ENCODE data around the gene MORN2. TPM values are rescaled to one million over a fixed set of nuclear protein-coding genes. Genes with fewer than 3 reads are reported as not detected.

Gene MORN2
- total RNA-seq, 1 experiment from 2014 or later: 8.0 TPM

GRCh38 chr2:38898256-38898655 lies 22.5 kb downstream of the MORN2 start:
- Histone ChIP-seq H3K27ac (ENCODE audit: insufficient read length, low read depth, low read length) (no peak overlapping the region), H3K4me2 (ENCODE audit: insufficient read depth, insufficient read length, low read length) (no peak overlapping the region), H3K56ac (ENCODE audit: insufficient read length, low read depth, low read length) (no peak overlapping the region), H3K79me2 (ENCODE audit: insufficient read depth, low read length) (no peaks in the 10 kb centered on the region), H4K91ac (ENCODE audit: insufficient read length, low read depth, low read length) (no peak overlapping the region), H3K23ac (ENCODE audit: insufficient read length, low read depth, low read length) (no peak overlapping the region), H3K79me1 (ENCODE audit: insufficient read depth, low read depth, low read length, poor library complexity, severe bottlenecking) (no peaks in the 10 kb centered on the region), H2BK5ac (ENCODE audit: insufficient read length, low read length) (no peak overlapping the region), H3K4me1 (ENCODE audit: insufficient read depth, low read length) (no peaks in the 10 kb centered on the region), H3T11ph (ENCODE audit: low read length) (no peak overlapping the region), H3K14ac (ENCODE audit: insufficient read depth, low read length) (no peak overlapping the region), H4K5ac (ENCODE audit: insufficient read length, low read depth, low read length) (no peak overlapping the region), H4K8ac (replicated peaks; ENCODE audit: insufficient read length, low read depth, low read length) (no peak overlapping the region), H3K9ac (ENCODE audit: extremely low read depth, insufficient read length, low read length) (no peak overlapping the region), H2BK12ac (ENCODE audit: insufficient read length, low read depth, low read length) (no peak overlapping the region), H2BK15ac (ENCODE audit: low read depth, low read length) (no peak overlapping the region), H3K23me2 (ENCODE audit: insufficient read length, low read depth, low read length, poor library complexity, severe bottlenecking) (no peaks in the 10 kb centered on the region), H3K4ac (ENCODE audit: low read depth, low read length) (no peak overlapping the region), H2AFZ (ENCODE audit: low read length) (no peak overlapping the region), H2BK20ac (ENCODE audit: low read depth, low read length, poor library complexity, severe bottlenecking) (no peak overlapping the region), H3K27me3 (ENCODE audit: insufficient read depth, low read length) (no peaks in the 10 kb centered on the region), H3K9me3 (ENCODE audit: control insufficient read depth, low read depth, low read length) (no peaks in the 10 kb centered on the region), H3K18ac (ENCODE audit: insufficient read length, low read depth, low read length) (no peak overlapping the region), H2BK120ac (ENCODE audit: low read depth, low read length, poor library complexity, severe bottlenecking) (no peak overlapping the region), H4K20me1 (ENCODE audit: control insufficient read depth, insufficient read depth, insufficient read length) (no peaks in the 10 kb centered on the region), H2AK5ac (ENCODE audit: insufficient read length, low read length) (no peak overlapping the region)
- Mint-ChIP-seq H3K4me1 (0 out of 4 replicates have a peak, but pooled peaks cover 0 to under 1% of the 10 kb centered on the region in 2 experiments), H3K27me3 (ENCODE audit: low read depth) (no peaks in the 10 kb centered on the region), H3K4me3 (no peak overlapping the region), H3K27ac (no peak overlapping the region), H3K36me3 (ENCODE audit: insufficient read depth in 1 of 3, low read depth in 3 of 3) (no peaks in the 10 kb centered on the region), H3K9me3 (no peaks in the 10 kb centered on the region)
- no CpG with 5 or more reads among the region's 5 CpGs for WGBS (ENCODE audit: extremely low coverage, insufficient read length, low lambda C conversion rate)
- no peak for TF ChIP-seq CTCF (conservative IDR thresholded peaks at IDR 0.05)
- DNase-seq: no peak
